ENCODE data around the gene KRT1. TPM values are rescaled to one million over a fixed set of nuclear protein-coding genes. Genes with fewer than 3 reads are reported as not detected.

KRT1 gene
- polyA plus RNA-seq, 1 of the 3 experiments (the other 2 are of a cell fraction) = not detected

GRCh38 chr12:52644078-52644415 is 36.2 kb downstream of the KRT1 start:
- H3K9ac ChIP-seq = no peak overlapping the region
- H3K4me2 ChIP-seq = no peak overlapping the region
- ChIA-PET CTCF (no interaction called here), POLR2A (no interaction called here)
- no peak overlapping the region for H2AFZ ChIP-seq (ENCODE audit: low read depth)
- no peaks in the 10 kb centered on the region for H3K9me2 ChIP-seq
- no peak for TF ChIP-seq GABPA (IDR thresholded peaks at IDR 0.05; ENCODE audit: low read depth)
- TF ChIP-seq NFIC (IDR thresholded peaks at IDR 0.05; ENCODE audit: borderline replicate concordance) = no peak
- TF ChIP-seq CTCF (IDR thresholded peaks at IDR 0.05) = no peak
- TF ChIP-seq NRF1 (IDR thresholded peaks at IDR 0.05; ENCODE audit: low read depth, low read length) = no peak
- no peak for TF ChIP-seq TAF1 (IDR thresholded peaks at IDR 0.05; ENCODE audit: borderline replicate concordance, low read depth, low read length)
- no peak for TF ChIP-seq RCOR1 (IDR thresholded peaks at IDR 0.05; ENCODE audit: low read length)
- TF ChIP-seq MAX (IDR thresholded peaks at IDR 0.05; ENCODE audit: low read depth) = no peak
- no peak for TF ChIP-seq RFX5 (IDR thresholded peaks at IDR 0.05; ENCODE audit: low read length)
- no peak for TF ChIP-seq MEF2A (IDR thresholded peaks at IDR 0.05; ENCODE audit: borderline replicate concordance, low read depth)
- no peak for TF ChIP-seq FOXM1 (IDR thresholded peaks at IDR 0.05; ENCODE audit: low read depth)
- TF ChIP-seq TCF12 (IDR thresholded peaks at IDR 0.05) = no peak
- TF ChIP-seq, protein P1, sequence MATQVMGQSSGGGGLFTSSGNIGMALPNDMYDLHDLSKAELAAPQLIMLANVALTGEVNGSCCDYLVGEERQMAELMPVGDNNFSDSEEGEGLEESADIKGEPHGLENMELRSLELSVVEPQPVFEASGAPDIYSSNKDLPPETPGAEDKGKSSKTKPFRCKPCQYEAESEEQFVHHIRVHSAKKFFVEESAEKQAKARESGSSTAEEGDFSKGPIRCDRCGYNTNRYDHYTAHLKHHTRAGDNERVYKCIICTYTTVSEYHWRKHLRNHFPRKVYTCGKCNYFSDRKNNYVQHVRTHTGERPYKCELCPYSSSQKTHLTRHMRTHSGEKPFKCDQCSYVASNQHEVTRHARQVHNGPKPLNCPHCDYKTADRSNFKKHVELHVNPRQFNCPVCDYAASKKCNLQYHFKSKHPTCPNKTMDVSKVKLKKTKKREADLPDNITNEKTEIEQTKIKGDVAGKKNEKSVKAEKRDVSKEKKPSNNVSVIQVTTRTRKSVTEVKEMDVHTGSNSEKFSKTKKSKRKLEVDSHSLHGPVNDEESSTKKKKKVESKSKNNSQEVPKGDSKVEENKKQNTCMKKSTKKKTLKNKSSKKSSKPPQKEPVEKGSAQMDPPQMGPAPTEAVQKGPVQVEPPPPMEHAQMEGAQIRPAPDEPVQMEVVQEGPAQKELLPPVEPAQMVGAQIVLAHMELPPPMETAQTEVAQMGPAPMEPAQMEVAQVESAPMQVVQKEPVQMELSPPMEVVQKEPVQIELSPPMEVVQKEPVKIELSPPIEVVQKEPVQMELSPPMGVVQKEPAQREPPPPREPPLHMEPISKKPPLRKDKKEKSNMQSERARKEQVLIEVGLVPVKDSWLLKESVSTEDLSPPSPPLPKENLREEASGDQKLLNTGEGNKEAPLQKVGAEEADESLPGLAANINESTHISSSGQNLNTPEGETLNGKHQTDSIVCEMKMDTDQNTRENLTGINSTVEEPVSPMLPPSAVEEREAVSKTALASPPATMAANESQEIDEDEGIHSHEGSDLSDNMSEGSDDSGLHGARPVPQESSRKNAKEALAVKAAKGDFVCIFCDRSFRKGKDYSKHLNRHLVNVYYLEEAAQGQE (IDR thresholded peaks at IDR 0.05; ENCODE audit: low read depth, low read length) = no peak
- TF ChIP-seq PBX3 (IDR thresholded peaks at IDR 0.05) = no peak
- TF ChIP-seq MXI1 (IDR thresholded peaks at IDR 0.05; ENCODE audit: low read depth, low read length) = no peak
- TF ChIP-seq FOSL2 (IDR thresholded peaks at IDR 0.05; ENCODE audit: borderline replicate concordance, low read depth) = no peak
- DNase-seq = no peak
- peaks cover 77% of the 10 kb centered on the region for H3K27me3 ChIP-seq (ENCODE audit: insufficient read depth)
- no peaks in the 10 kb centered on the region for H3K36me3 ChIP-seq (replicated peaks in 1 of 2; ENCODE audit: control insufficient read depth in 1 of 2, insufficient read depth in 2 of 2, low read length in 1 of 2)
- no peak overlapping the region for H3K4me3 ChIP-seq (ENCODE audit: low read depth in 2 of 2, low read length in 1 of 2)
- H3F3A ChIP-seq (replicated peaks; ENCODE audit: insufficient read depth) = no peaks in the 10 kb centered on the region
- no peaks in the 10 kb centered on the region for H3K4me1 ChIP-seq (ENCODE audit: control insufficient read depth in 1 of 2, insufficient read depth in 2 of 2, low read depth in 1 of 2, low read length in 1 of 2)
- no peaks in the 10 kb centered on the region for H3K79me2 ChIP-seq (ENCODE audit: insufficient read depth)
- WGBS (ENCODE audit: low lambda C conversion rate) = 22% methylated on average over 6 of the region's 6 CpGs
- no peaks in the 10 kb centered on the region for H3K9me3 ChIP-seq
- H4K20me1 ChIP-seq (ENCODE audit: insufficient read depth) = no peaks in the 10 kb centered on the region
- H3K27ac ChIP-seq (ENCODE audit: low read depth in 2 of 2, low read length in 1 of 2) = no peak overlapping the region
